ENCODE results near the gene RBM20.

The RBM20 gene

DNA sequence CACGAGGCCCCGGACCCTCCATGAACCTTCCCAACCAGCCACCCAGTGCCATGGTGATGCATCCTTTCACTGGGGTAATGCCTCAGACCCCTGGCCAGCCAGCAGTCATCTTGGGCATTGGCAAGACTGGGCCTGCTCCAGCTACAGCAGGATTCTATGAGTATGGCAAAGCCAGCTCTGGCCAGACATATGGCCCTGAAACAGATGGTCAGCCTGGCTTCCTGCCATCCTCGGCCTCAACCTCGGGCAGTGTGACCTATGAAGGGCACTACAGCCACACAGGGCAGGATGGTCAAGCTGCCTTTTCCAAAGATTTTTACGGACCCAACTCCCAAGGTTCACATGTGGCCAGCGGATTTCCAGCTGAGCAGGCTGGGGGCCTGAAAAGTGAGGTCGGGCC lies 137.0 kb downstream of the RBM20 start:
- no peaks in the 10 kb centered on the region for H3K36me3 ChIP-seq (ENCODE audit: control insufficient read depth in 4 of 4, insufficient read depth in 4 of 4, low read length in 3 of 4)
- H3K9me3 ChIP-seq (ENCODE audit: control extremely low read depth in 1 of 5, control insufficient read depth in 4 of 5, insufficient read depth in 2 of 5, low read depth in 1 of 5, low read length in 4 of 5) = no peaks in the 10 kb centered on the region
- WGBS (ENCODE audit: insufficient coverage) = 97% methylated on average over 6 of the region's 7 CpGs
- DNase-seq = no peak
- no peaks in the 10 kb centered on the region for H3K4me1 ChIP-seq (ENCODE audit: control extremely low read depth in 1 of 4, control insufficient read depth in 4 of 4, insufficient read depth in 4 of 4, low read length in 3 of 4)
- H3K27me3 ChIP-seq (replicated peaks in 2 of 5; ENCODE audit: control insufficient read depth in 4 of 5, insufficient read depth in 5 of 5, low read length in 4 of 5) = peaks cover 0 to 5% (median 0%) of the 10 kb centered on the region in 5 experiments
- ChIA-PET CTCF (no interaction called here), POLR2A (no interaction called here)
- no peak overlapping the region for H3K27ac ChIP-seq (ENCODE audit: insufficient read depth in 1 of 2, low read depth in 1 of 2, low read length in 2 of 2, poor library complexity in 1 of 2, severe bottlenecking in 2 of 2)
- H3K4me3 ChIP-seq (ENCODE audit: control insufficient read depth in 1 of 7, extremely low read depth in 1 of 7, insufficient read depth in 4 of 7, low read depth in 2 of 7, low read length in 6 of 7) = no peak overlapping the region

DNA sequence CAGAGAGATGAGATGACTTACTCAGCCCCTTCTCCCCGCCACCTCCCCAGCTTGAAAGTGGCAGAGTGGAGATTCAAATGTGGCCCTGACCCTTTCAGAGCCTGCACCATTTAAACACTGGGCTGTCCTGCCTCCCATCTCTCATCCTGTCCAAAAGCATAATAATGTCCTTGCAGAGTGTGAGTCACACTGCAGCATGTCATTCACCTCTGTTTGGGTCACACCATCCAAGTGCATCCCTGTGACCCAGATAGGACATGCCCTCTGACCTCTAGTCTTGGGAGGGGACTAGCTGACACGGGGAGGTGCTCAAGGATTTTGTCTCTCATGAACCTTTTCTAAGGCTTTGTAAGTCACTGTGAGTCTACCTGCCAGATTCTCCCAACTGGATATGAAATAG lies 138.5 kb downstream of the RBM20 start:
- POLR2A ChIA-PET = no interaction called here
- WGBS (ENCODE audit: insufficient coverage) = 94% methylated on average over 2 of the region's 2 CpGs
- H3K27ac ChIP-seq (ENCODE audit: insufficient read depth in 1 of 2, low read depth in 1 of 2, low read length in 2 of 2, poor library complexity in 1 of 2, severe bottlenecking in 2 of 2) = no peak overlapping the region
- no peaks in the 10 kb centered on the region for H3K36me3 ChIP-seq (ENCODE audit: control insufficient read depth in 4 of 4, insufficient read depth in 4 of 4, low read length in 3 of 4)
- peaks cover 0 to 5% (median 0%) of the 10 kb centered on the region in 5 experiments for H3K27me3 ChIP-seq (replicated peaks in 2 of 5; ENCODE audit: control insufficient read depth in 4 of 5, insufficient read depth in 5 of 5, low read length in 4 of 5)
- H3K4me3 ChIP-seq (ENCODE audit: control insufficient read depth in 1 of 7, extremely low read depth in 1 of 7, insufficient read depth in 4 of 7, low read depth in 2 of 7, low read length in 6 of 7) = no peak overlapping the region
- CTCF ChIA-PET = no interaction called here
- H3K4me1 ChIP-seq (ENCODE audit: control extremely low read depth in 1 of 4, control insufficient read depth in 4 of 4, insufficient read depth in 4 of 4, low read length in 3 of 4) = no peaks in the 10 kb centered on the region
- H3K9me3 ChIP-seq (ENCODE audit: control extremely low read depth in 1 of 5, control insufficient read depth in 4 of 5, insufficient read depth in 2 of 5, low read depth in 1 of 5, low read length in 4 of 5) = no peaks in the 10 kb centered on the region
- no peak for DNase-seq

DNA sequence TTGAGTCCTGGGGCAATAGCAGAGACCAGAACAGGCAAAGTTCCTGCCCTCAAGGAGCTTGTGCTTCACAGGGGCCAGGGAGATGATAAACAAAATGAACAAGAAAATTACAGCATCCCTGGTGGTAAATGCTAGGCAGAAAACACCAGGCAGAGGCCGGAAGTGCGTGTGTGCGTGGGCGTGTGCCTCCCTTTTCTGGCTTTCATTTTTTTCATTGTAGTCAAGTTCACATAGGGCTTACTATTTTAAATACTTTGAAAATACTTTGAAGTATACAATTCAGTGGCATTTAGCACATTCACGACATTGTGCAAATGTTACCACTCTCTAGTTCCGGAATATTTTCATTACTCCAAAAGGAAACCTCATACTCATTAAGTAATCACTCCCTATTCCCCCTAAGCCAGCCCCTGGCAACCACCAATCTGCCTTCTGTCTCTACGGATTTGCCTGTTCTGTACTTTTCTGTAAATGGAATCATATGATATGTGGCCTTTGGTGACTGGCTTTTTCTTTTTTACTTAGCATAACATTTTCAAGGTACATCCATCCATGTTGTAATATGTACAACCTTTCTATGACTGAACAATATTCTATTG lies 139.5 kb downstream of the RBM20 start:
- ChIA-PET CTCF (interaction anchor here (1.3 kb wide), 1 partner anchor 19 kb away, joined by 3 read pairs; no protein-coding TSS in a partner anchor), POLR2A (no interaction called here)
- no peaks in the 10 kb centered on the region for H3K36me3 ChIP-seq (ENCODE audit: control insufficient read depth in 4 of 4, insufficient read depth in 4 of 4, low read length in 3 of 4)
- H3K9me3 ChIP-seq (ENCODE audit: control extremely low read depth in 1 of 5, control insufficient read depth in 4 of 5, insufficient read depth in 2 of 5, low read depth in 1 of 5, low read length in 4 of 5) = no peaks in the 10 kb centered on the region
- no peak for DNase-seq
- H3K4me1 ChIP-seq (ENCODE audit: control extremely low read depth in 1 of 4, control insufficient read depth in 4 of 4, insufficient read depth in 4 of 4, low read length in 3 of 4) = no peaks in the 10 kb centered on the region
- WGBS (ENCODE audit: insufficient coverage) = 93% methylated on average over 3 of the region's 7 CpGs
- no peaks in the 10 kb centered on the region for H3K27me3 ChIP-seq (replicated peaks in 2 of 5; ENCODE audit: control insufficient read depth in 4 of 5, insufficient read depth in 5 of 5, low read length in 4 of 5)
- H3K4me3 ChIP-seq (ENCODE audit: control insufficient read depth in 1 of 7, extremely low read depth in 1 of 7, insufficient read depth in 4 of 7, low read depth in 2 of 7, low read length in 6 of 7) = no peak overlapping the region
- no peak overlapping the region for H3K27ac ChIP-seq (ENCODE audit: insufficient read depth in 1 of 2, low read depth in 1 of 2, low read length in 2 of 2, poor library complexity in 1 of 2, severe bottlenecking in 2 of 2)

GRCh38 chr10:110784198-110784597 lies 140.1 kb downstream of the RBM20 start:
- H3K27me3 ChIP-seq (replicated peaks in 2 of 5; ENCODE audit: control insufficient read depth in 4 of 5, insufficient read depth in 5 of 5, low read length in 4 of 5) = no peaks in the 10 kb centered on the region
- WGBS (ENCODE audit: insufficient coverage) = 94% methylated on average over 6 of the region's 6 CpGs

GRCh38 chr10:110786172-110786571 lies 142.0 kb downstream of the RBM20 start:
- CTCF ChIA-PET = interaction anchor here (1.1 kb wide), 1 partner anchor 20 kb away, joined by 3 read pairs; no protein-coding TSS in a partner anchor
- no peaks in the 10 kb centered on the region for H3K4me1 ChIP-seq (ENCODE audit: control extremely low read depth in 1 of 4, control insufficient read depth in 4 of 4, insufficient read depth in 4 of 4, low read length in 3 of 4)
- no peaks in the 10 kb centered on the region for H3K9me3 ChIP-seq (ENCODE audit: control extremely low read depth in 1 of 5, control insufficient read depth in 4 of 5, insufficient read depth in 2 of 5, low read depth in 1 of 5, low read length in 4 of 5)
- no peak overlapping the region for H3K27ac ChIP-seq (ENCODE audit: insufficient read depth in 1 of 2, low read depth in 1 of 2, low read length in 2 of 2, poor library complexity in 1 of 2, severe bottlenecking in 2 of 2)
- POLR2A ChIA-PET = no interaction called here
- no peaks in the 10 kb centered on the region for H3K27me3 ChIP-seq (replicated peaks in 2 of 5; ENCODE audit: control insufficient read depth in 4 of 5, insufficient read depth in 5 of 5, low read length in 4 of 5)
- H3K4me3 ChIP-seq (ENCODE audit: control insufficient read depth in 1 of 7, extremely low read depth in 1 of 7, insufficient read depth in 4 of 7, low read depth in 2 of 7, low read length in 6 of 7) = no peak overlapping the region
- peak in 2 of 3 donors; percentile 29 to 50 for DNase-seq
- no peaks in the 10 kb centered on the region for H3K36me3 ChIP-seq (ENCODE audit: control insufficient read depth in 4 of 4, insufficient read depth in 4 of 4, low read length in 3 of 4)
- WGBS (ENCODE audit: insufficient coverage) = 100% methylated on average over 4 of the region's 8 CpGs

More at GRCh38 chr10:110784198-110784597, 140.1 kb downstream of the RBM20 start:
- POLR2A ChIA-PET = no interaction called here
- Histone ChIP-seq H3K4me1 (ENCODE audit: control extremely low read depth in 1 of 4, control insufficient read depth in 4 of 4, insufficient read depth in 4 of 4, low read length in 3 of 4) (no peaks in the 10 kb centered on the region), H3K36me3 (ENCODE audit: control insufficient read depth in 4 of 4, insufficient read depth in 4 of 4, low read length in 3 of 4) (no peaks in the 10 kb centered on the region), H3K27ac (ENCODE audit: insufficient read depth in 1 of 2, low read depth in 1 of 2, low read length in 2 of 2, poor library complexity in 1 of 2, severe bottlenecking in 2 of 2) (no peak overlapping the region), H3K4me3 (ENCODE audit: control insufficient read depth in 1 of 7, extremely low read depth in 1 of 7, insufficient read depth in 4 of 7, low read depth in 2 of 7, low read length in 6 of 7) (no peak overlapping the region), H3K9me3 (ENCODE audit: control extremely low read depth in 1 of 5, control insufficient read depth in 4 of 5, insufficient read depth in 2 of 5, low read depth in 1 of 5, low read length in 4 of 5) (no peaks in the 10 kb centered on the region)
- no peak for DNase-seq
- CTCF ChIA-PET = interaction anchor here (1.3 kb wide), 1 partner anchor 19 kb away, joined by 3 read pairs; no protein-coding TSS in a partner anchor

- no peaks in the 10 kb centered on the region for H3K9me3 ChIP-seq (ENCODE audit: control extremely low read depth in 1 of 5, control insufficient read depth in 4 of 5, insufficient read depth in 2 of 5, low read depth in 1 of 5, low read length in 4 of 5)
- H3K27ac ChIP-seq (ENCODE audit: insufficient read depth in 1 of 2, low read depth in 1 of 2, low read length in 2 of 2, poor library complexity in 1 of 2, severe bottlenecking in 2 of 2) = no peak overlapping the region
- no peak for DNase-seq
- no peaks in the 10 kb centered on the region for H3K36me3 ChIP-seq (ENCODE audit: control insufficient read depth in 4 of 4, insufficient read depth in 4 of 4, low read length in 3 of 4)
- H3K27me3 ChIP-seq (replicated peaks in 2 of 5; ENCODE audit: control insufficient read depth in 4 of 5, insufficient read depth in 5 of 5, low read length in 4 of 5) = no peaks in the 10 kb centered on the region
- POLR2A ChIA-PET = interaction anchor here (0.7 kb wide), 1 partner anchor 119 kb away, joined by 3 read pairs; no protein-coding TSS in a partner anchor
- H3K4me1 ChIP-seq (ENCODE audit: control extremely low read depth in 1 of 4, control insufficient read depth in 4 of 4, insufficient read depth in 4 of 4, low read length in 3 of 4) = no peaks in the 10 kb centered on the region
- no peak overlapping the region for H3K4me3 ChIP-seq (ENCODE audit: control insufficient read depth in 1 of 7, extremely low read depth in 1 of 7, insufficient read depth in 4 of 7, low read depth in 2 of 7, low read length in 6 of 7)
- CTCF ChIA-PET = interaction anchor here (1.8 kb wide), 1 partner anchor 15 kb away, joined by 4 read pairs; no protein-coding TSS in a partner anchor
- 99% methylated on average over 6 of the region's 8 CpGs for WGBS (ENCODE audit: insufficient coverage)
Measured at GRCh38 chr10:110788620-110789385, 144.7 kb downstream of the RBM20 start.
